HG03103 (cell line): ENCODE results near the gene KIF1B.
"Not testable (repeated sequence)": the region's sequence is repeated elsewhere in the genome, so short reads cannot be mapped to it uniquely, and the experiment has no call there.

Source experiments
- ATAC-seq: cut with Tn5 transposase; IDR thresholded peaks from one replicate; pipeline ENCODE4 v1.9.1; 2021; ENCODE audit warnings: low read depth; ENCODE audit not compliant: unreplicated experiment

Gene KIF1B

DNA sequence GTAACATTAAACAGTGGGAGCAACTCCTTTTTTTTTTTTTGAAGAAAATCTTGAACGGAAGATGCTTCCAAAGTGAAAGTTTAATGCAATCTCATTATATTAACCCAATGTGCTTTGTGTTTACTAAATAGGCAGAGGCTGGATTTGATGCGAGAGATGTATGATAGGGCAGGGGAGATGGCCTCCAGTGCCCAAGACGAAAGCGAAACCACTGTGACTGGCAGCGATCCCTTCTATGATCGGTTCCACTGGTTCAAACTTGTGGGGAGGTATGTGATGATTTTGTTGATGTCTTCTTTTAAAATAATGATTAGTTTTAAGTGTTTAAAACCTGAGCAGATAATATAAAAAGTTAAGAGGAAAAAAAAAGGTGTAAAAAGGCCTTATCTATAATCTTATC is 114.3 kb downstream of the KIF1B start:
- ATAC-seq: no peak

GRCh38 chr1:10325521-10325920 is 115.2 kb downstream of the KIF1B start:
- ATAC-seq: no peak

DNA sequence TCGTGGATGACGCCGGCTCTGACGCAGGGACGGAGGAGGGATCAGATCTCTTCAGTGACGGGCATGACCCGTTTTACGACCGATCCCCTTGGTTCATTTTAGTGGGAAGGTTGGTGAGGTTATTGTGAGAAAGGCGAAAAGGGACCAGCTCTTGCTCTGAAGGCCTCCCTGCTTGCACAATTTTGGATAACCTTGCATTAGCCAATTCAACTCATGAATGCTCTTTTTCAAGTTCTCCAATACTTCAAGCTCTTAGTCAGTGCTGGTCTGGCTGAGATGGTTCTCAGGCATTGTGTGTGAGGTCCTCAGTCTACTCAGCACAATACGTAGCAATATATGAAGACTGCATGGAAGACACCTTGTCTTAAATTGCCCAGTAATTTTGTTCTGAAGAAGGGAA is 115.9 kb downstream of the KIF1B start:
- ATAC-seq: no peak

- no peak for ATAC-seq
These were observed 118.0 kb downstream of the KIF1B start for GRCh38 chr1:10328180-10328963.

- ATAC-seq: no peak
These were observed 127.1 kb downstream of the KIF1B start for GRCh38 chr1:10337436-10337835.

DNA sequence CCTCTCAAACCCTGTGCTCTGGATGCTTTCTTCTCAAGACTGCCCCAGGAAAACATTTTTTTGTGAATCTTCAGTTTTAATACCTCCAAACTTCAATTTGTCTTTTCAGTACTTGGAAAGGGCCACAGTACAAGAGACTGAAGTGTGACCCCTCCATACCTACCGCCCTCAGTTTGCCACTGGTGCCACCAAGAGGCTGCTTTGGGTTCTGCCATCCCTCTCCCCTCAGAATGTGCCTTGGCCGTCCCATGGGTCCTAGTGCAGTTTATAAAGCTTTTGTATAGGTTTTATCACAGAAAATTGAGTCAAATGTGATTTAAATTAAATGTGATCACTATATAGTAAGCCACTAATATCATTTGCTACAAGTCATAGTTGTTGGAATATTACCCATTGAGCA is 127.7 kb downstream of the KIF1B start:
- ATAC-seq: no peak

DNA sequence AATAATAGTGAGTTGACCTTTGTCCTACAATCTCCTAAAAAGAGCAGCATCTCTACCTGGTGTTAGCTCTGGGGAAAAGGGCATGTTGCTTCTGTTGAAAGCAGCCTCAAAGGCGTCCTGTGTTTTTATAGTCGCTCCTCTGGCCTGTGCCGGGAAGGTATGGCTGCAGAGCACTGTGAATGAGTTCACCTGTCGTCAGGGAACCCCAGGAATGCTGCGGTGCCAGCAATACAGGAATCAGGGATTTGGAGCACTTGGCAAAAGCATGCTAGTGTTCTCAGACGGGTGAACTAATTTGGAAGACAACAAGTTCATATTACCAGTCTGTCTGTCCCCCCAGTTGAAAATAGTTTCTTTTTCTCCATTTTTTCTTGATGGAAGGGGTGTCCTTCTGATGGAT is 128.2 kb downstream of the KIF1B start:
- no peak for ATAC-seq

DNA sequence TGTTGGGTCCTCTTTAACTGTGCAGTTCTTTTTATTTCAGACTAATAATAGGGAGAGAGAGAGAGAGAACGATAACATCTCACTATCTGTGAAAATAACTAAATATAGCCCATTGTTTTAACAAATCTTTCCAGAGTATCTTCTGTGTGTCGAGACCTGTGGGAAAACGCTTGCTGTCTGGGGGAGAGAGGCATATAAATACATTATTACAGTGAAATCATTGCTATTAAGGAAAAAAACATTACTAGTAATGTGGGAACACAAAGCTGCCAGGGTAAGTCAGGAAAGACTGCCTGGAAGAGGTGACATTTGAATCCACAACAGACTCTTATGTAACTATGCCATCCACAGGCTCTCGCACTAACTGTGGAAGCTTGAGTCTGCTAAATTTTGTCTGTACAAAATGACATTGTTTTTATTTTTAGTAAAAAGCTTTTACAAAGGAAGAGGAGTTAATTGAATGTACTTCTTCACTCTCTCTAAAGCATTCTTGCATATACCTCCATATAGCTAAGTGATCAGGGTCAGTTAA is 128.7 kb downstream of the KIF1B start:
- ATAC-seq: no peak

- no peak for ATAC-seq
These were observed 129.4 kb downstream of the KIF1B start for GRCh38 chr1:10339815-10340214.

GRCh38 chr1:10340930-10341590 is 130.7 kb downstream of the KIF1B start:
- ATAC-seq: no peak

DNA sequence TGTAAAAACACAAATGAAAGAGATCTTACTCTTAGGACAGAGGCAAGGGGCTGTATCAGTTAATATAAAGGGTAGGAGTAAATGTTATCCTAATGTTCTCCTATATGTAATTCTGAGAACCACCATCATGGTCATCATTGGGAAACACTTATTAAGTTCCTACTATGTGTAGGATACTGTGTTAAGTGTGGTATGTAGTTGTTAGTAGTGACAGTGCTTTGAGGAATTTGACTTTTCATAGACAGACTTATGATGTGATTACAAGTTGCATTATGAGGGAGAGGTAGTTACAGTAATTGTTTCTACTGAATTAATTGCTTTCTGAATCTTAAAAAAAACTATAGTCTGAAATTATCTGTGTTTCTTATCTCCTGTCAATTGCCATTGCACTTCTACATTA is 136.7 kb downstream of the KIF1B start:
- ATAC-seq: no peak

DNA sequence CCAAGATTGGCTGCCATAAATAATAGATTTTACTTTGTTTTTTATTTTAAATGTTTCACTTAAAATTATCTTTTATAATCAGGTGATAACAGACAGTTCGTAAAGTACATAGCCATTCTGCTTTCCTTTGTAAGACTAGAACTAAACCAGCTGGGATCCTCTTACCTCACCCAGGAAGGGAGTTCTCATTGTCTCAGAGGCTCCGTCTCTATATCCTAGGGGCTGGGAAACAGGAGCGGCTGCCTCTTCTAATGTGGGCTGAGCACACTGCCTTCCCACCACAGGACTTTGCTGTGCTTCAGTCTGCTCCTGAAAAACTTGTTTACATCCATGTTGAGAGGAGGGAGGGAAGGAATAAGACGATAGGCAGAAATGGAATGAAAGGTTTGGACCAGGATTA is 142.9 kb downstream of the KIF1B start:
- no peak for ATAC-seq

DNA sequence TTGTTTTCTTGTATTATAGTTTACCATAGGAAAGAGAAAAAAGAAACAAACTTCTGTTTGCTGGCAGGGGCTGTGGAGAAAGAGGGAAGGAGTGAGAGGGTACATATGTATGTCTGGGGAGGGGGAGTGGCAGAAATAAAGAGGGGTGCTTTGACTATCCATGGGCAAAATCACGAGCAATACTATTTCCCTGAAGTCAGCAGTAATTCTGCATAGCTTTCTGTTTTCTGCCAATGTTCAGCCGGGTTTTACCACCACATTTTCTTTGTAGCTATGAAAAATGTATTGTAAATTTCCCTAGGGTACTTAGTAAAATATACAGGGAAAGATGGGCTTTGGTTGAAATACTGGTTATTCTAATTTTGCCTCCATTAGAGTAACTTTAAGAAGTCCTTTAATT is 143.3 kb downstream of the KIF1B start:
- no peak for ATAC-seq

- no peak for ATAC-seq
These were observed 149.7 kb downstream of the KIF1B start for GRCh38 chr1:10360045-10360444.

DNA sequence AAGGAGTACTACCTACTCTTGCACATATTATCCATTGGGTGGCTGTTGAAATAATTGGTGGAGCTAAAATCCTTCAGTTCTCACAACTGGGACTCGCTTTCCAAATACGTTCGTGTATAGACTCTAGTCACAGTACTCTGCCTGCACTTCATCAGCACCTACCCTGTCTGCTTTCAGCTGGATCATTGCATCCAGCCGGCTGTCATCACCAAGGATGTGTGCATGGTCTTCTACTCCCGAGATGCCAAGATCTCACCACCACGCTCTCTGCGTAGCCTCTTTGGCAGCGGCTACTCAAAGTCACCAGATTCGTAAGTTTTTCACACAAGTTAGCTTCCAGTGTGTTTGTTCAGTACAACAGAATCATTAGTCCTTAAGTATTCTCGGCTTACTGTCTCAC is 151.1 kb downstream of the KIF1B start:
- ATAC-seq: no peak

DNA sequence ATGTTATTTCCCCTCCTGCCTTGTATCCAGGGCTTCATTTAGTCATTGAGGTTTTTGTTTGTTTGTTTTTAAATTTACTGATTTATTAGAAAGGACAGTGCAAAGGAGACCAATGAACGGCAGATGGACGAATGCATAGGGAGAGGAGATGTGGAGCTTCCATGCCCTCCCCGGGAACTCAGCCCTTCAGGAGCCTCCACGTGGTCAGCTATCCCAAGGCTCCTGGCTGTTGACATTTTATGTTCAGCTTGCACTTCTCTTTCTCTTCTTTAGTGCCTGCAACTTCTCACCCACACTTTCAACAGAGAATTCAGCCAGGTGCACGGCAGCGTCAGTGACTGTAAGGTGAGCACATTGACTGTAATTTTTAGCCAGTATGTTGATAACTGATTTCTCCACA is 157.8 kb downstream of the KIF1B start:
- no peak for ATAC-seq

DNA sequence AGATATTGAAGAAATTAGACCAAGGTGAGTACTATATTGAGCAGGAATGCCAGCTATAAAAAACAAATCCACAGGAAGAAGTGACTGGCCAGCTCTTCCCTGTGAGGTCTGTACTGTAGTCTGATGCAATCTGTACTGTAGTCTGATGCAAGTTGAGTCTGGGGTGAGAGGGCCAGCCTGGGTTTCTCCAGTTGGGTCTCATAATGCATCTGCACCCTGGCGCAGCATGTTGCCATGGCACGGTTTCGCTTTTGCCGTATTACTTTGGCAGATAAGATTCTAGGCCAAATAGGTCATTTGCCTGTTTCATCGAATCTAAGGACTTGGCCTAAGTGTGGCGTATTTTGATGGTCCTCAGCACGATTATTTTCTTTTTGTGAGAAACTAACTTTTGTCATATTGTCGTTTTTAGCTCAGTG is 164.1 kb downstream of the KIF1B start:
- ATAC-seq: no peak

GRCh38 chr1:10377365-10378029 is 167.1 kb downstream of the KIF1B start:
- ATAC-seq: not testable (repeated sequence)

- ATAC-seq: no peak
These were observed 167.9 kb downstream of the KIF1B start for GRCh38 chr1:10378081-10378841.

DNA sequence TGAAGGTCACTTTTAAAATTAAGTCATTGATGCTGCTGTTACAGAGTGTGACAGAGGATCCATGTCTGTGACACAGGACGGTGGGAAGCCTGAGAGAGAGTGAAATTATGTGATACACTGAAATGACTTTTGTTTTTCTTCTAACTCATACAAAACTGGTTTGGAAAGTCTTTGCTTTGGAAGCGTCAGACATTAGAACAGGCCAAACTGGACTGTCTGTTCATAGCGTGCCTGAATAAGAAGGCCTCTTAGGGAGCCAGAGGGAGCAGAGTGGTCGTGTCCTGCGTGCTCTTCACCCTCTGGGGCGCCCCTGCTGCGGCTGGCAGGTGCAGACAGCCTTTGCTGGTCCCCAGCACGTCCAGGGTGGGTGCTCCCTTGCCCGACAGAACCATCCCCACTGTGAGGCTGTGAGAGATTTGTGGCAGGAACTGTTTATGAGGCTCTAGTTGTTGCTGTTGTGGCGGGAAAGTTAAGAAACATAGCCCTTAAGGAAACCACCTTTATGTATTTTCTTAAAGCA is 168.8 kb downstream of the KIF1B start:
- ATAC-seq: no peak

GRCh38 chr1:10379676-10380075 is 169.3 kb downstream of the KIF1B start:
- ATAC-seq: no peak
